ENCODE results near the gene RASSF1. TPM values are rescaled to one million over a fixed set of nuclear protein-coding genes. Genes with fewer than 3 reads are reported as not detected.

Gene RASSF1
- total RNA-seq, 1 donor from 2014 or later: 19.9 TPM

DNA sequence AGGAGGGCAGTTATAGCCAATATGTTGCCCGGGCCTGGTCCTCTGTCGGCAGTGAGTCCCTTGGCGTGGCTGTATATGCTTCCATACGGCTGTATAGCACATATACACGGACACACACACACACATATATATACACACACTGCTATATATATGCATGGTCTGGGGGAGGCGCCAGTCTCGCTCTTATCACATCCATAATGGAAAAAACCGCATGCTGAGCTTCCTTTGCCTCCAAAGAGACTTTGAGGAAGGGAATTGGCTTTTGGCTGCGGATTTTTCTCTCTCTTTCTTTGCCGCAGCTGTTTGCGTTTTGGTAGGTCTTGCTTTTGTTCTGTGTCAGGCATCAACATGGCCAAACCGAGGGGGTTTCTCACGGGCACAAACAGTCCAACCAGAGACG is 30.0 kb upstream of the RASSF1 start:
- peaks cover 32% of the 10 kb centered on the region for H3K27me3 ChIP-seq (ENCODE audit: control insufficient read depth, insufficient read depth, low read length)
- no peak for DNase-seq (ENCODE audit: low read depth)
- TF ChIP-seq, protein P1, sequence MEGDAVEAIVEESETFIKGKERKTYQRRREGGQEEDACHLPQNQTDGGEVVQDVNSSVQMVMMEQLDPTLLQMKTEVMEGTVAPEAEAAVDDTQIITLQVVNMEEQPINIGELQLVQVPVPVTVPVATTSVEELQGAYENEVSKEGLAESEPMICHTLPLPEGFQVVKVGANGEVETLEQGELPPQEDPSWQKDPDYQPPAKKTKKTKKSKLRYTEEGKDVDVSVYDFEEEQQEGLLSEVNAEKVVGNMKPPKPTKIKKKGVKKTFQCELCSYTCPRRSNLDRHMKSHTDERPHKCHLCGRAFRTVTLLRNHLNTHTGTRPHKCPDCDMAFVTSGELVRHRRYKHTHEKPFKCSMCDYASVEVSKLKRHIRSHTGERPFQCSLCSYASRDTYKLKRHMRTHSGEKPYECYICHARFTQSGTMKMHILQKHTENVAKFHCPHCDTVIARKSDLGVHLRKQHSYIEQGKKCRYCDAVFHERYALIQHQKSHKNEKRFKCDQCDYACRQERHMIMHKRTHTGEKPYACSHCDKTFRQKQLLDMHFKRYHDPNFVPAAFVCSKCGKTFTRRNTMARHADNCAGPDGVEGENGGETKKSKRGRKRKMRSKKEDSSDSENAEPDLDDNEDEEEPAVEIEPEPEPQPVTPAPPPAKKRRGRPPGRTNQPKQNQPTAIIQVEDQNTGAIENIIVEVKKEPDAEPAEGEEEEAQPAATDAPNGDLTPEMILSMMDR (IDR thresholded peaks at IDR 0.05; ENCODE audit: insufficient read depth, low read length, poor library complexity, severe bottlenecking): peak; percentile 11
- no peak overlapping the region for H3K4me3 ChIP-seq (ENCODE audit: low read depth, low read length)
- H3K36me3 ChIP-seq (ENCODE audit: control insufficient read depth, insufficient read depth, low read length): no peaks in the 10 kb centered on the region

DNA sequence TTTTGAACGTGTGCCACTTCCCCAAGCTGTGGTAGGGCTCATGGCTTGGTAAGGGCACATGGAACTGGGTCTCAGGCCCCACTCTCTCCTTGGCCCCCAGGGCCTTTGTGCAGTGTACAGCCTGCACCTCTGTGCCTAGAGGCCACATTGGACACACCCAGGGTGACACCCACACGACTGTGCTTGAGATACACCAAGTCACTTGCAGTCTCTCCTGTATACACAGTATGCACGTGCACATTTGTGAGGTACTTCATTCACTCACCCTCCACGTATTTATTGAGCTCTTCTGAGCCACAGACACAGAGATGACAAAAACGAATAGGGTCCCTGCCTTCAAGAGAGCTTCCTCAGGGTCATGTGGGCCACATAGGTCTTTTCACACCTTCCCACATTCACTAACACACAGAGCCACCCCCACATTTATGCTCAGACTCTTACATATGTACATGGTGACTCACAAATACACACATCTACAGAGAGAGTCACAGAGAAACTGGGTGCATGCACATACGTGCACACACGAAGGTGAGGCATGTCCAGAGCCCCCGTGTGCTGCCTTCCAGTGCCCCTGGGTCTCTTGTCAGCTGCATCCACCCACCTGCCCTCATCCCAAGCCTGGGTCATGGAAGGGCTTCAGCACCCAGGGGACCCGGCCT is 28.5 kb upstream of the RASSF1 start:
- Histone ChIP-seq H3K4me3 (ENCODE audit: low read depth, low read length) (no peak overlapping the region), H3K27me3 (ENCODE audit: control insufficient read depth, insufficient read depth, low read length) (peaks cover 24% of the 10 kb centered on the region), H3K36me3 (ENCODE audit: control insufficient read depth, insufficient read depth, low read length) (no peaks in the 10 kb centered on the region)
- TF ChIP-seq, protein P1 (IDR thresholded peaks at IDR 0.05; ENCODE audit: insufficient read depth, low read length, poor library complexity, severe bottlenecking): no peak
- no peak for DNase-seq (ENCODE audit: low read depth)

DNA sequence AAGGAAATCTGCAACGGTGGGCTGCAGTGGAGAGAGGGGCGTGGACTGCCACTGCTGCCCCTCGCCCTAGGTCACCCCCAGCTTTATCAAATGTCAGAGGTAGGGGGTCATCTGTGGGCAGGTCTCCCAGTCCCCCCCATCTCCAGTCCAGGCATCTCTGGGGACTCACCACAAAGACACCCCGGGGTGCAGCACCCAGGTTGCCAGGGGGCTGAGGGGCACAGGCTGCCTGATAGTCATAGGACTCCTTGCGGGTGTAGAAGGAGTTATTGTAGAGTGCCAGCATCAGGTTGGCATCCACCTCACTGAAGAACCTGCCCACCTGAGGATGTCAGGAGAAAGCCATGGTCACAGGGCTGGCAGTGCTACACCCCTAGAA is 25.2 kb upstream of the RASSF1 start:
- Histone ChIP-seq H3K36me3 (ENCODE audit: control insufficient read depth, insufficient read depth, low read length) (no peaks in the 10 kb centered on the region), H3K4me3 (ENCODE audit: low read depth, low read length) (no peak overlapping the region), H3K27me3 (ENCODE audit: control insufficient read depth, insufficient read depth, low read length) (peaks cover 12% of the 10 kb centered on the region)

DNA sequence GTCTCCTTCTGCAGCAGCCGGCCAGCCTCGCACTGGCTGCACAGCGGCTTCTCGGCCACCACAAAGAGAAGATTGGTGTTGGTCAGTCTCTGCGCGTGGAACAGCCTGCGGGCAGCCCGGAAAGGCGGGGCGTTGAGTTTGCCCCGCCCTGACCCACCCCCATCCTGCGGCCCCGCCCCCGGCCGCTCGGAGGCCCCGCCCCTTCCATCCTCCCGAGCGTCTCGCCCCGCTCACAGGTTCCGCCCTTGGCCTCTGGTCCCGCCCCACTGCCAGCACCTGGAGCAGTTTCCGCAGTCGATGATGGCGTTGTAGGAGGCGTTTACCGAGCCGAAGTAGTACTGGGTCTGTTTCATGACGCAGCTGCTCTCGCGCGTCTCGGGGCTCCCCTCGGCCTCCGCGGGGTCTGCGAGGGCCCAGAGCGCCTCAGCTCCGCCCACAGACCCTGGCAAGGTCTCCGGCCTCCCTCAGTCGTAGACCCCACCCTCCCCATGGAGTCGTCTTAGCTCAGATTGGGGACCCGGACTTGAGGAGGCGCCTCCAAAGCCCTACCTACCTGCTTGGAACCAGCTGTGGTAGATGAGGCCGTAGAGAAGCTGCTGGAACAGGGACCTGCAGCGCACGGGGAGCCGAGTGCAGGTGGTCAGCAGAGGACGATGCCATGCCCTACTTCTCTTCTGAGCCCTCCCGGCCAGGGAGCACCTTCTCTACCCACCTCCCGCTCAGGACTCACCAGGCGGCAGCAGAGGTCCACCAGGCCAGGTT is 24.6 kb upstream of the RASSF1 start:
- Histone ChIP-seq H3K36me3 (ENCODE audit: control insufficient read depth, insufficient read depth, low read length) (no peaks in the 10 kb centered on the region), H3K4me3 (ENCODE audit: low read depth, low read length) (peak overlapping the region; percentile 43), H3K27me3 (ENCODE audit: control insufficient read depth, insufficient read depth, low read length) (peaks cover 12% of the 10 kb centered on the region)
- DNase-seq (ENCODE audit: low read depth): peak; percentile 41
- TF ChIP-seq, protein P1 (IDR thresholded peaks at IDR 0.05; ENCODE audit: insufficient read depth, low read length, poor library complexity, severe bottlenecking): no peak

More for the DNA sequence above, 25.2 kb upstream of the RASSF1 start:
- TF ChIP-seq, protein P1 (IDR thresholded peaks at IDR 0.05; ENCODE audit: insufficient read depth, low read length, poor library complexity, severe bottlenecking): no peak
- no peak for DNase-seq (ENCODE audit: low read depth)

DNA sequence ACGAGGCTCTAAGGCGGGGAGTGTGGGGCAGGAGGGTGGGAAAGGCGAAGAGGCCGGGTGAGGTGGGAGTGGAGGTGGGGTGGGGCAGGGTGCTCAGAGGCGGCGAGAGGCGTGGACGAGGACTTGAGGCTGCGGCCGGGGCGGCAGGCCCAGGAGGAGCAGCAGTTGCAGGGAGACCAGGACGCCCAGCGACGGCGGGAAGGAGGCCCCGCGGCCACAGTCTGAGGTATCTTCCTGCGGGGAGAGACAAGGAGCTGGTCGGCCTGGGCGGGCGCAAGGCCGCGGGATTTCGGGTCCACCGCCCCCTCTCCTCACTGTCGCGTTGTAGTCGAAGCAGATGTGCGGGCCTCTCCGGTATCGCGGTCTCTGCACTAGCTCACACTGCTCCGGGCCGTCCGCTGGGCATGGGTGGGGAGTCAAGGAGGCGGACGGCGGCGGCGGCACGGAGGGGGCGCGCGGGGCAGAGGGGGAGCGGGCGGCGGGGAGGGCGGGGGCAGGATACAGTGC is 24.0 kb upstream of the RASSF1 start:
- Histone ChIP-seq H3K36me3 (ENCODE audit: control insufficient read depth, insufficient read depth, low read length) (no peaks in the 10 kb centered on the region), H3K4me3 (ENCODE audit: low read depth, low read length) (peak overlapping the region; percentile 43), H3K27me3 (ENCODE audit: control insufficient read depth, insufficient read depth, low read length) (peaks cover 10% of the 10 kb centered on the region)
- DNase-seq (ENCODE audit: low read depth): no peak
- TF ChIP-seq, protein P1 (IDR thresholded peaks at IDR 0.05; ENCODE audit: insufficient read depth, low read length, poor library complexity, severe bottlenecking): no peak
